Neural cell (in vitro differentiated cells): ENCODE results near the gene PGR. TPM values are rescaled to one million over a fixed set of nuclear protein-coding genes. Genes with fewer than 3 reads are reported as not detected.

Source experiments
- H2AFZ ChIP-seq: fragments of 200-600, 300-800 bp; sonication (generic), shearing (Covaris generic); 2 replicates; pipeline ENCODE4 v1.6.0; 2014; ENCODE audit warnings: low read depth, mild to moderate bottlenecking, antibody characterized with exemption, low read length, moderate library complexity
- H3F3A ChIP-seq: fragments of 200-600 bp; shearing (Covaris generic); 2 replicates; pipeline ENCODE4 v1.6.1; 2016; ENCODE audit warnings: mild to moderate bottlenecking, moderate library complexity, mixed read lengths, antibody characterized with exemption, low read length; ENCODE audit not compliant: insufficient read depth, poor library complexity, severe bottlenecking
- H3K27ac ChIP-seq: fragments of 200-600, 300-800 bp; sonication (generic), shearing (Covaris generic); 2 replicates; pipeline ENCODE4 v1.5.1; 2014; ENCODE audit warnings: mild to moderate bottlenecking, low read length, moderate library complexity
- H3K27me3 ChIP-seq: fragments of 300-800, 200-600 bp; sonication (generic), shearing (Covaris generic); 2 replicates; pipeline ENCODE4 v1.6.0; 2014; ENCODE audit warnings: mild to moderate bottlenecking, low read depth, low read length, moderate library complexity; ENCODE audit not compliant: insufficient read depth
- H3K36me3 ChIP-seq: fragments of 300-800, 200-600 bp; sonication (generic), shearing (Covaris generic); 2 replicates; pipeline ENCODE4 v1.5.1; 2014; ENCODE audit warnings: mild to moderate bottlenecking, antibody characterized with exemption, low read length, moderate library complexity; ENCODE audit not compliant: insufficient read depth
- H3K4me2 ChIP-seq: fragments of 300-800, 200-600 bp; sonication (generic), shearing (Covaris generic); 2 replicates; pipeline ENCODE4 v1.6.0; 2014; ENCODE audit warnings: mild to moderate bottlenecking, low read length
- H3K4me3 ChIP-seq: fragments of 300-800, 200-600 bp; sonication (generic), shearing (Covaris generic); 2 replicates; pipeline ENCODE4 v1.5.1; 2014; ENCODE audit warnings: mild to moderate bottlenecking, low read length, moderate library complexity
- H3K79me2 ChIP-seq: fragments of 200-600 bp; shearing (Covaris generic); replicated peaks from 2 replicates; pipeline ENCODE4 v1.6.0; 2014; ENCODE audit warnings: mild to moderate bottlenecking, low read length, moderate library complexity; ENCODE audit not compliant: insufficient read depth
- H3K9ac ChIP-seq: fragments of 300-800, 200-600 bp; sonication (generic), shearing (Covaris generic); 2 replicates; pipeline ENCODE4 v1.6.1; 2016; ENCODE audit warnings: mild to moderate bottlenecking, low read length, mixed read lengths
- H3K9me2 ChIP-seq: fragments of 200-600 bp; shearing (Covaris generic); 2 replicates; pipeline ENCODE4 v1.6.1; 2016; ENCODE audit warnings: mild to moderate bottlenecking, low read length, mixed read lengths; ENCODE audit not compliant: insufficient read depth
- H3K9me3 ChIP-seq: fragments of 200-600, 300-800 bp; sonication (generic), shearing (Covaris generic); 2 replicates; pipeline ENCODE4 v1.6.1; 2016; ENCODE audit warnings: mild to moderate bottlenecking, mixed run types, low read length, moderate library complexity, mixed read lengths
- H4K20me1 ChIP-seq: fragments of 200-600 bp; shearing (Covaris generic); 2 replicates; pipeline ENCODE4 v1.6.1; 2016; ENCODE audit warnings: mild to moderate bottlenecking, mixed run types; ENCODE audit not compliant: insufficient read depth
- EP300 ChIP-seq: fragments of 450-650 bp; conservative IDR thresholded peaks from 2 replicates; pipeline ENCODE4 v1.6.1; 2014; ENCODE audit warnings: antibody characterized with exemption, mild to moderate bottlenecking, moderate library complexity; ENCODE audit not compliant: poor library complexity, severe bottlenecking
- EZH2 ChIP-seq: fragments of 200-600, 300-800 bp; shearing (Covaris generic), sonication (generic); IDR thresholded peaks from 2 replicates; pipeline ENCODE4 v1.6.1; 2014; ENCODE audit warnings: antibody characterized with exemption, low read length, borderline replicate concordance, mild to moderate bottlenecking; ENCODE audit not compliant: insufficient read depth, poor library complexity, severe bottlenecking
- MXI1 ChIP-seq: fragments of 450-650 bp; conservative IDR thresholded peaks from 2 replicates; pipeline ENCODE4 v1.6.1; 2014; ENCODE audit warnings: antibody characterized with exemption, mild to moderate bottlenecking; ENCODE audit not compliant: poor library complexity, severe bottlenecking
- POLR2AphosphoS5 ChIP-seq: IDR thresholded peaks from 2 replicates; pipeline ENCODE4 v1.6.1; 2012
- RAD21 ChIP-seq: fragments of 450-650 bp; conservative IDR thresholded peaks from 2 replicates; pipeline ENCODE4 v1.6.1; 2014; ENCODE audit warnings: antibody characterized with exemption, mild to moderate bottlenecking, moderate library complexity
- SMC3 ChIP-seq: fragments of 450-650 bp; conservative IDR thresholded peaks from 2 replicates; pipeline ENCODE4 v1.6.1; 2014; ENCODE audit warnings: antibody characterized with exemption, mild to moderate bottlenecking, moderate library complexity; ENCODE audit not compliant: poor library complexity
- TAF1 ChIP-seq: IDR thresholded peaks from 2 replicates; pipeline ENCODE4 v1.6.1; 2012; ENCODE audit warnings: low read depth
- polyA plus RNA-seq: library from polyadenylated mRNA; depleted of rRNA; stranded (reverse); fragments of >200 nt; gene quantifications from 2 replicates; pipeline ENCODE4 v1.2.3, GENCODE V29; 2014
- TF ChIP-seq, protein P1 (sequence below): IDR thresholded peaks from 2 replicates; pipeline ENCODE4 v1.6.1; 2012; ENCODE audit warnings: borderline replicate concordance
- TF ChIP-seq, protein P2 (sequence below): fragments of 450-650 bp; IDR thresholded peaks from 2 replicates; pipeline ENCODE4 v1.5.1; 2014; ENCODE audit warnings: antibody characterized with exemption, mild to moderate bottlenecking, moderate library complexity; ENCODE audit not compliant: poor library complexity, severe bottlenecking

PGR gene
- polyA plus RNA-seq, 1 donor from 2014 or later, result not detected

DNA sequence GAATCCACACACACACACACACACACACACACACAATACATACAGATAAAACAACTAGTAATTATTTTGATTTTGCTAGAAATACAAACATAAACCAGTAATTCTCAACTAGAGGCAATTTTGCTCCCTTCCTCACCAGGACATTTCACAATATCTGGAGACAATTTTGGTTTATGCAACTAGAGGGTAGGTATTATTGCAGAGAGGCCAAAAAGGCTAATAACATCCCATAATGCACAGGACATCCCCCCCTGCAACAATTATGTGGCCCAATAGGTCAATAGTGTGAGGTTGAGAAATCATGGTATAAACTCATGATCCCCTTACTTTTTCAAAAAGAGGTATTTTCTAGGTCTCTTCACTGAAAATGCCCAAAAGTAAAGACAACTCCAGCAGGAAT is 29.0 kb downstream of the PGR start:
- no peak overlapping the region for H3K4me2 ChIP-seq
- H3K9me2 ChIP-seq, result no peaks in the 10 kb centered on the region
- H3K4me3 ChIP-seq, result no peak overlapping the region
- H4K20me1 ChIP-seq, result no peaks in the 10 kb centered on the region
- no peaks in the 10 kb centered on the region for H3K27me3 ChIP-seq
- H3K36me3 ChIP-seq, result no peaks in the 10 kb centered on the region
- no peaks in the 10 kb centered on the region for H3F3A ChIP-seq
- H3K9me3 ChIP-seq, result no peaks in the 10 kb centered on the region
- no peak overlapping the region for H3K9ac ChIP-seq
- H3K79me2 ChIP-seq, result no peaks in the 10 kb centered on the region
- H2AFZ ChIP-seq, result no peak overlapping the region
- TF ChIP-seq, protein P1, sequence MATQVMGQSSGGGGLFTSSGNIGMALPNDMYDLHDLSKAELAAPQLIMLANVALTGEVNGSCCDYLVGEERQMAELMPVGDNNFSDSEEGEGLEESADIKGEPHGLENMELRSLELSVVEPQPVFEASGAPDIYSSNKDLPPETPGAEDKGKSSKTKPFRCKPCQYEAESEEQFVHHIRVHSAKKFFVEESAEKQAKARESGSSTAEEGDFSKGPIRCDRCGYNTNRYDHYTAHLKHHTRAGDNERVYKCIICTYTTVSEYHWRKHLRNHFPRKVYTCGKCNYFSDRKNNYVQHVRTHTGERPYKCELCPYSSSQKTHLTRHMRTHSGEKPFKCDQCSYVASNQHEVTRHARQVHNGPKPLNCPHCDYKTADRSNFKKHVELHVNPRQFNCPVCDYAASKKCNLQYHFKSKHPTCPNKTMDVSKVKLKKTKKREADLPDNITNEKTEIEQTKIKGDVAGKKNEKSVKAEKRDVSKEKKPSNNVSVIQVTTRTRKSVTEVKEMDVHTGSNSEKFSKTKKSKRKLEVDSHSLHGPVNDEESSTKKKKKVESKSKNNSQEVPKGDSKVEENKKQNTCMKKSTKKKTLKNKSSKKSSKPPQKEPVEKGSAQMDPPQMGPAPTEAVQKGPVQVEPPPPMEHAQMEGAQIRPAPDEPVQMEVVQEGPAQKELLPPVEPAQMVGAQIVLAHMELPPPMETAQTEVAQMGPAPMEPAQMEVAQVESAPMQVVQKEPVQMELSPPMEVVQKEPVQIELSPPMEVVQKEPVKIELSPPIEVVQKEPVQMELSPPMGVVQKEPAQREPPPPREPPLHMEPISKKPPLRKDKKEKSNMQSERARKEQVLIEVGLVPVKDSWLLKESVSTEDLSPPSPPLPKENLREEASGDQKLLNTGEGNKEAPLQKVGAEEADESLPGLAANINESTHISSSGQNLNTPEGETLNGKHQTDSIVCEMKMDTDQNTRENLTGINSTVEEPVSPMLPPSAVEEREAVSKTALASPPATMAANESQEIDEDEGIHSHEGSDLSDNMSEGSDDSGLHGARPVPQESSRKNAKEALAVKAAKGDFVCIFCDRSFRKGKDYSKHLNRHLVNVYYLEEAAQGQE, result no peak
- TF ChIP-seq, protein P2, sequence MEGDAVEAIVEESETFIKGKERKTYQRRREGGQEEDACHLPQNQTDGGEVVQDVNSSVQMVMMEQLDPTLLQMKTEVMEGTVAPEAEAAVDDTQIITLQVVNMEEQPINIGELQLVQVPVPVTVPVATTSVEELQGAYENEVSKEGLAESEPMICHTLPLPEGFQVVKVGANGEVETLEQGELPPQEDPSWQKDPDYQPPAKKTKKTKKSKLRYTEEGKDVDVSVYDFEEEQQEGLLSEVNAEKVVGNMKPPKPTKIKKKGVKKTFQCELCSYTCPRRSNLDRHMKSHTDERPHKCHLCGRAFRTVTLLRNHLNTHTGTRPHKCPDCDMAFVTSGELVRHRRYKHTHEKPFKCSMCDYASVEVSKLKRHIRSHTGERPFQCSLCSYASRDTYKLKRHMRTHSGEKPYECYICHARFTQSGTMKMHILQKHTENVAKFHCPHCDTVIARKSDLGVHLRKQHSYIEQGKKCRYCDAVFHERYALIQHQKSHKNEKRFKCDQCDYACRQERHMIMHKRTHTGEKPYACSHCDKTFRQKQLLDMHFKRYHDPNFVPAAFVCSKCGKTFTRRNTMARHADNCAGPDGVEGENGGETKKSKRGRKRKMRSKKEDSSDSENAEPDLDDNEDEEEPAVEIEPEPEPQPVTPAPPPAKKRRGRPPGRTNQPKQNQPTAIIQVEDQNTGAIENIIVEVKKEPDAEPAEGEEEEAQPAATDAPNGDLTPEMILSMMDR, result no peak
- TF ChIP-seq TAF1, result no peak
- no peak overlapping the region for H3K27ac ChIP-seq

DNA sequence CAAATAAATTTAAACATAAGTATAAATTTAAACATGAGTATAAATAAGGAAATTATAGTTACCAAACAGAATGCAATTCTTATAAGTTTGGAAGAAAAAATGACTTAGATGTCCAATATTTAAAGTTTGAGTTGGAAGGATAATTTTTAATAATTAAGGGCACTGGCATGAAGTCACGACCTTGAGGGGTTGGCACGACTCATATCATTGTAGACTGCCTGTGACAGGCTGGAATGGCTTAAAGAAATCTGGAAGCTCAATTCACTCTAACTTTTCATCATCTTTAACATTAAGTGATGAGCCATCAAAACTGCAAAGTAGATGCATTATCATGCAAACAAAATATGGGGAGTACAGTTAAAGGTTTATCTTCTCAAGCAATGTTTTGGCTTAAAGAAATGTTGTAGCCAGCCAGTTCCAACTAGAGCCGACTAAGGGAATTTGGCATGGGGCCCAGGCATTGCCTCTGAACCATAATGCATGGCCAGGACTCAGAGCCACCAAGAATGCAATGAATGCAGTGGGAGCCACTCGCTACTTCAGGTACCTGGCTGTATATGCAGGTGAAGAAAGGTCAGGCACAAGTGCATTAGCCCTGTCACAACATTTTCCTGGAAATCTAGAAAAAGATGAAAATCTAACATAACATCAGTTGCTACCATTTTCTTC is 33.4 kb downstream of the PGR start:
- no peaks in the 10 kb centered on the region for H4K20me1 ChIP-seq
- H3F3A ChIP-seq, result no peaks in the 10 kb centered on the region
- no peak overlapping the region for H2AFZ ChIP-seq
- H3K4me2 ChIP-seq, result no peak overlapping the region
- H3K9me3 ChIP-seq, result no peaks in the 10 kb centered on the region
- H3K27me3 ChIP-seq, result no peaks in the 10 kb centered on the region
- no peaks in the 10 kb centered on the region for H3K9me2 ChIP-seq
- no peak overlapping the region for H3K4me3 ChIP-seq
- no peak for TF ChIP-seq EZH2
- TF ChIP-seq POLR2AphosphoS5, result no peak
- TF ChIP-seq, protein P2, result no peak
- TF ChIP-seq EP300, result no peak
- no peak for TF ChIP-seq SMC3
- no peak for TF ChIP-seq TAF1
- TF ChIP-seq RAD21, result no peak
- TF ChIP-seq, protein P1, result no peak
- TF ChIP-seq MXI1, result no peak
- H3K27ac ChIP-seq, result no peak overlapping the region
- H3K9ac ChIP-seq, result no peak overlapping the region
- no peaks in the 10 kb centered on the region for H3K36me3 ChIP-seq
- H3K79me2 ChIP-seq, result no peaks in the 10 kb centered on the region
